Measurements from ENCODE around the gene GPR4.
A peak's percentile ranks its signal among the peaks of the same experiment; 100 is the strongest.

Gene GPR4

GRCh38 chr19:45587873-45588272 lies 14.1 kb downstream of the GPR4 start:
- no peak for DNase-seq

- no peak for DNase-seq
Observed at GRCh38 chr19:45585158-45585577, 16.8 kb downstream of the GPR4 start.

GRCh38 chr19:45584332-45585157 lies 17.5 kb downstream of the GPR4 start, which contains the start of gene OPA3:
TSS of gene OPA3 (minus strand) at chr19:45584802. CDS start at chr19:45584764, 38 bp downstream.
- DNase-seq: peak; percentile 99

- no peak for DNase-seq
Observed at GRCh38 chr19:45581576-45581975, 20.4 kb downstream of the GPR4 start.

- DNase-seq: no peak
Observed at GRCh38 chr19:45578861-45579260, 23.2 kb downstream of the GPR4 start.

- no peak for DNase-seq
Observed at GRCh38 chr19:45577111-45577905, 24.7 kb downstream of the GPR4 start.

GRCh38 chr19:45576682-45577081 lies 25.3 kb downstream of the GPR4 start:
- DNase-seq: no peak

GRCh38 chr19:45575216-45575615 lies 26.8 kb downstream of the GPR4 start:
- DNase-seq: no peak

GRCh38 chr19:45574526-45574925 lies 27.5 kb downstream of the GPR4 start:
- no peak for DNase-seq

- no peak for DNase-seq
Observed at GRCh38 chr19:45571457-45572220, 30.4 kb downstream of the GPR4 start.

GRCh38 chr19:45569619-45570421 lies 32.2 kb downstream of the GPR4 start:
- peak; percentile 14 for DNase-seq

- no peak for DNase-seq
Observed at GRCh38 chr19:45568732-45569131, 33.3 kb downstream of the GPR4 start.

GRCh38 chr19:45567609-45568008 lies 34.4 kb downstream of the GPR4 start:
- no peak for DNase-seq

GRCh38 chr19:45564131-45564780 lies 37.8 kb downstream of the GPR4 start:
- no peak for DNase-seq

- no peak for DNase-seq
Observed at GRCh38 chr19:45560686-45561085, 41.3 kb downstream of the GPR4 start.

GRCh38 chr19:45560038-45560437 lies 42.0 kb downstream of the GPR4 start:
- no peak for DNase-seq

- DNase-seq: no peak
Observed at GRCh38 chr19:45558399-45558878, 43.6 kb downstream of the GPR4 start.

GRCh38 chr19:45556835-45557234 lies 45.2 kb downstream of the GPR4 start:
- DNase-seq: no peak

- no peak for DNase-seq
Observed at GRCh38 chr19:45554481-45554880, 47.5 kb downstream of the GPR4 start.

GRCh38 chr19:45553464-45553863 lies 48.5 kb downstream of the GPR4 start:
- no peak for DNase-seq

- DNase-seq: no peak
Observed at GRCh38 chr19:45547965-45548609, 53.9 kb downstream of the GPR4 start.

All from NK-92 treated with Interleukin-12 subunit alpha and Interleukin-12 subunit beta, amount 100 ng/mL, for 24 hours (cell line).